ENCODE data around the gene AUH.

- no peak for TF ChIP-seq EZH2 (IDR thresholded peaks at IDR 0.05; ENCODE audit: insufficient read depth, poor library complexity, severe bottlenecking)
- no peak for TF ChIP-seq EZH2phosphoT487 (IDR thresholded peaks at IDR 0.05; ENCODE audit: insufficient read depth, low read depth)
Measured at GRCh38 chr9:91306296-91306630, 55.5 kb downstream of the AUH start.
